Activated T-cell treated with anti-CD3 and anti-CD28 coated beads, Interleukin-2, amount 50 U/mL, for 4 hours (primary cell): Measurements from ENCODE around the gene KAZALD1. TPM values are rescaled to one million over a fixed set of nuclear protein-coding genes. Genes with fewer than 3 reads are reported as not detected.

ENCODE experiments used
- ATAC-seq, 2 donors: fragments of 200-7000 bp; cut with Tn5 transposase; one replicate each; pipeline ENCODE4 v1.10.0; 2021
- DNase-seq: peaks from one replicate; pipeline ENCODE4 v3.0.0-alpha.2; 2020
- H3K27me3 Mint-ChIP-seq: one replicate; pipeline ENCODE4 v1.8.0; 2021; ENCODE audit warnings: low read depth, mixed read lengths
- H3K36me3 Mint-ChIP-seq: one replicate; pipeline ENCODE4 v1.8.0; 2022; ENCODE audit warnings: mixed read lengths; ENCODE audit not compliant: insufficient read depth
- H3K4me1 Mint-ChIP-seq: one replicate; pipeline ENCODE4 v1.8.0; 2021; ENCODE audit warnings: low read depth, mixed read lengths
- H3K4me3 Mint-ChIP-seq: one replicate; pipeline ENCODE4 v1.8.0; 2021; ENCODE audit warnings: mild to moderate bottlenecking, moderate library complexity, mixed read lengths
- H3K9me3 Mint-ChIP-seq: one replicate; pipeline ENCODE4 v1.8.0; 2021; ENCODE audit warnings: mixed read lengths
- total RNA-seq, 3 donors: library from RNA; stranded (reverse); gene quantifications; one replicate each; pipeline ENCODE4 v1.2.1, GENCODE V29; 2021

The KAZALD1 gene
- total RNA-seq, 3 donors from 2014 or later: 0.19 TPM; not detected in 2

GRCh38 chr10:101079874-101080273, 18.1 kb downstream of the KAZALD1 start:
- Mint-ChIP-seq H3K27me3 (peaks cover 58% of the 10 kb centered on the region), H3K9me3 (no peaks in the 10 kb centered on the region), H3K4me3 (no peak overlapping the region), H3K4me1 (no peaks in the 10 kb centered on the region), H3K36me3 (no peaks in the 10 kb centered on the region)
- no peak for ATAC-seq
- no peak for DNase-seq

DNA sequence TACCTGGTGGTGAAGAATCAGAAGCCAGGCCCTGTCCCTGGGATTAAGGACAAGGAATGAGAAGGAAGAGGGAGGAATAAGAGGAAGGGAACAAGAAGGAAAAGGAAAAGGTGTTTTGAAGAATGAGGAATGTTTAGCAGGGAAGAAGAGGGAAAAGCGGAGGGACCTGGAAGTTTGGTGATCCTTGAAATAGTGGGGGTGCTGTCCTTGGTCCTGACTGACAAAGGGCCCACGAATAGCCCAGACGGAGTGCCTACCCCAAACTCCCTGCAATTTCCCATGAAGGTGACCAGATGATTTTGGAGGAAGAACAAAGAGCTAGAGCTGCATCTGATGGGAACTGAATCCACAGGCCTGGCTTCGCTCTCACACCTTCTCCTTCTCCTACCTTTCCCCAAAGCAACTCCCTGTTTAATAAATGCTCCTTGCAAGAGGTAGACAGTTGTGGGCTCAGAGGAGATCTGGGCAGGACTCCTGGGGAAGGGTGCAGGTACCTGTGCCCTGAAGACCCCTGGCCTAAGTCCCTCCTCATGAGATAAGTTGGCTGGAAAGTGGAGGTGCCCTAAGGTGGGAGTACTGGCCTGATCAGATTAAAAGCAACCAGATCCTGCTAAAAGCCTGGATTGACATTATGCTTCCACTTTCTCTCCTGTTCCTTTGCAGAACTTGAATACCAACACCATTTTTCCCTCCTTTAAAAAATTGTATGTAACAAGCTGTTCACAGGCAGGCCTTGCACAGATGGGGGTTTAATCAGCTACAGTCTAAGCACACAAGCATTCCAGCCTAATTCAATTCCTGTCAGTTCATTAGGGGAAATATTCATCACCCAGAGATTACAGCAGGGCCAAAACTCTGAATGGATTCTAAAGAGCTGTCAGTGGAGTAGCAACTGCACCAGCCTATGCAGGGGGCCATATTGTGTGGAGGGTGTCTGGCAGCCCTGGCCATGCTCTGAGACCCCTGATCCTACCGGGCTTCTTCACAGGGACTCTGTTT, 19.4 kb downstream of the KAZALD1 start:
- ATAC-seq (no peak), DNase-seq (no peak)
- no peaks in the 10 kb centered on the region for H3K9me3 Mint-ChIP-seq
- no peak overlapping the region for H3K4me3 Mint-ChIP-seq
- H3K4me1 Mint-ChIP-seq: no peaks in the 10 kb centered on the region
- H3K27me3 Mint-ChIP-seq: peaks cover 60% of the 10 kb centered on the region
- H3K36me3 Mint-ChIP-seq: no peaks in the 10 kb centered on the region

- ATAC-seq: no peak
- Mint-ChIP-seq H3K9me3 (no peaks in the 10 kb centered on the region), H3K36me3 (no peaks in the 10 kb centered on the region), H3K4me3 (no peak overlapping the region), H3K27me3 (peaks cover 73% of the 10 kb centered on the region), H3K4me1 (no peaks in the 10 kb centered on the region)
- no peak for DNase-seq
Observed at GRCh38 chr10:101085846-101086245, 24.1 kb downstream of the KAZALD1 start.

DNA sequence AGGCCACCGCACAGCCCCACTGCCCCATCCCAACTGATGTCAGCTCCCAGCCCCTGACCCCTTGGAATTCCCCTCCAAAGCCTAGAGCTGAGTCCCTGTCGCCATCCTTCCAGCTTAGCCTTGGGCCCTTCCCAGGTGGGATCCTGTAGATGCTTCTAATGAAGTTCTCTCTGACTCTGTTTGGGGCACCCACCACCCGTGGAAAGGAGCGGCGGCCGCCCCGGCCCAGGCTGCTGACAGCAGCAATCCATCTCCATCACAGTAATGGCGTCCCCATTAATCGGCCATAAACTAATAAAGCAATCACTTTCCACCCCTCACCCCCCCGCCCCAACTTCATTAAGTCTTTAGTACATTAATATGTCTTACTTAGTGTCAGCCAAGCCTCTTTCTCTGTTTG, 25.6 kb downstream of the KAZALD1 start:
- Mint-ChIP-seq H3K9me3 (no peaks in the 10 kb centered on the region), H3K27me3 (peaks cover 80% of the 10 kb centered on the region)
- no peak for DNase-seq

GRCh38 chr10:101087965-101088364, 26.2 kb downstream of the KAZALD1 start:
- no peak for DNase-seq
- no peaks in the 10 kb centered on the region for H3K4me1 Mint-ChIP-seq

More for the DNA sequence above, 25.6 kb downstream of the KAZALD1 start:
- no peak for ATAC-seq
- H3K4me1 Mint-ChIP-seq: no peaks in the 10 kb centered on the region
- H3K4me3 Mint-ChIP-seq: no peak overlapping the region
- H3K36me3 Mint-ChIP-seq: no peaks in the 10 kb centered on the region

DNA sequence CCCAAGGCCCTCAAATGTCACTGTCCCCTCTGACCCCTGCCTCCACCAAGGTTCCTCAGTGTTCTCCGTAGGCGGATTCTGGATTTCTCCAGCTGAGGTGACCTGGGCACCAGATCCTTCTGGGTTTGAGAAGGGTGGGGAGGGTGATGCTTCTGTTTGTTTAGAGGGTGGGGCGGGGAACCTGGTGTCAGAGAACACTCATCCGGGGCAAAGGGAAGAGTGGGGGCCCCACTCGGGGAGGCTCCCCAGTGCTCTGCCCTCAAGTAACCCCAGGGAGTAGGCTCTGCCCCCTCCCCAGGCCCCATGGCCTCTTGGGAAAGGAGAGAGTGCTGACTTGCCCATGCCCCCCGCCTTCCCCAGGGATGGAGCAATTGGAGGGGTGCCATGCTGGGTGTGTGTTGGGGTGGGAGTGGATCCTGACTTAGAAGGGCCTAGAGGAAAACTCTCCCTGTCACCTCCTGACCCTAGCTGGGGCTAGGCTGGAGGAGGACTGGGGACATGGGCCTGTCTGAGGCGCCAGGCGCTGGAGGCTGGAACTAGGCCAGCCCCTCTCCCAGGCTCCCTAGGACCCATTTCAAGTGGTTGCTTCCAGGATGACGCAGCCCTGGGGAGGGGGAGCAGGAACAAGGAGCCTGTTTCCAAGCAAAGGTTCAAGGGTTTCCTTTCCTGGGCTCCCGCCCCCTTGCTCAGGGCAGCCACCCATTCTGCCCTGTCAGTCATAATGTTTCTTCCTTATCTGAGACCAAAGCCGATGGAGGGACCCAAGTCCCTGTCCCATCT, 27.9 kb downstream of the KAZALD1 start:
- DNase-seq (no peak), ATAC-seq (no peak)
- H3K4me3 Mint-ChIP-seq: no peak overlapping the region
- H3K36me3 Mint-ChIP-seq: no peaks in the 10 kb centered on the region
- H3K27me3 Mint-ChIP-seq: peaks cover 79% of the 10 kb centered on the region
- H3K9me3 Mint-ChIP-seq: no peaks in the 10 kb centered on the region
- no peaks in the 10 kb centered on the region for H3K4me1 Mint-ChIP-seq

More at GRCh38 chr10:101087965-101088364, 26.2 kb downstream of the KAZALD1 start:
- ATAC-seq: no peak
- no peaks in the 10 kb centered on the region for H3K9me3 Mint-ChIP-seq
- no peak overlapping the region for H3K4me3 Mint-ChIP-seq
- peaks cover 81% of the 10 kb centered on the region for H3K27me3 Mint-ChIP-seq
- no peaks in the 10 kb centered on the region for H3K36me3 Mint-ChIP-seq

GRCh38 chr10:101090597-101090996, 28.8 kb downstream of the KAZALD1 start:
- peaks cover 78% of the 10 kb centered on the region for H3K27me3 Mint-ChIP-seq

GRCh38 chr10:101091546-101092290, 29.9 kb downstream of the KAZALD1 start:
- Mint-ChIP-seq H3K4me3 (no peak overlapping the region), H3K4me1 (no peaks in the 10 kb centered on the region), H3K36me3 (no peaks in the 10 kb centered on the region), H3K27me3 (peaks cover 71% of the 10 kb centered on the region), H3K9me3 (no peaks in the 10 kb centered on the region)
- no peak for DNase-seq
- ATAC-seq: no peak

More at GRCh38 chr10:101090597-101090996, 28.8 kb downstream of the KAZALD1 start:
- no peak for ATAC-seq
- Mint-ChIP-seq H3K4me3 (no peak overlapping the region), H3K9me3 (no peaks in the 10 kb centered on the region), H3K36me3 (no peaks in the 10 kb centered on the region), H3K4me1 (no peaks in the 10 kb centered on the region)
- no peak for DNase-seq

DNA sequence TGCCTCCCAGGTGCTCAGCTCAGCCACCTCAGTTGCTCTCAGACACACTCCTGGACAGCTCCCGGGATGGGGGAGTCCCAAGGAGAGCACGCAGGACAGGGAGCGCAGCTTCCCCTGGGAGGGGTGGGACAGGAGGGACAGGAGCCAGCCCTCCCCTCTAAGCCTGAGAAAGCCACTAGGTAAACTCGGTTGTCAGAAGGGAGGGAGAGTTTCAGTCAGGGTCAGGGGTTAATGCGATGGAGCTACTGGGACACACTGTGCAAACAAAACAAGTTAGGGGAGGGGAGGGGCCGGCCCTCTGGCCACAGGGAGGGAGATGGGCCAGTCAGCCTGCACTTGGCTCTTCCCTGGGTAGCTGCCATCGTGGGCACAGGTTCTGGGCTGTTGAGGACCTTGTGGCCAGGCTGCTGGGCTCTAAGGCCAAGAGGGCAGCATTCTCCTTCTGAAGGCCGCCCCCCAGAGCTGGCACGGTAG, 31.1 kb downstream of the KAZALD1 start:
- no peaks in the 10 kb centered on the region for H3K4me1 Mint-ChIP-seq
- H3K36me3 Mint-ChIP-seq: no peaks in the 10 kb centered on the region
- H3K9me3 Mint-ChIP-seq: no peaks in the 10 kb centered on the region
- DNase-seq (no peak), ATAC-seq (no peak)
- no peak overlapping the region for H3K4me3 Mint-ChIP-seq
- H3K27me3 Mint-ChIP-seq: peaks cover 69% of the 10 kb centered on the region

- Mint-ChIP-seq H3K4me3 (no peak overlapping the region), H3K36me3 (no peaks in the 10 kb centered on the region), H3K4me1 (no peaks in the 10 kb centered on the region), H3K9me3 (no peaks in the 10 kb centered on the region), H3K27me3 (peaks cover 62% of the 10 kb centered on the region)
- no peak for ATAC-seq
- no peak for DNase-seq
Observed at GRCh38 chr10:101094121-101094879, 32.5 kb downstream of the KAZALD1 start.

- DNase-seq (no peak), ATAC-seq (no peak)
- Mint-ChIP-seq H3K27me3 (peaks cover 67% of the 10 kb centered on the region), H3K4me1 (no peaks in the 10 kb centered on the region), H3K4me3 (no peak overlapping the region), H3K9me3 (no peaks in the 10 kb centered on the region), H3K36me3 (no peaks in the 10 kb centered on the region)
Observed at GRCh38 chr10:101095004-101095403, 33.2 kb downstream of the KAZALD1 start.

DNA sequence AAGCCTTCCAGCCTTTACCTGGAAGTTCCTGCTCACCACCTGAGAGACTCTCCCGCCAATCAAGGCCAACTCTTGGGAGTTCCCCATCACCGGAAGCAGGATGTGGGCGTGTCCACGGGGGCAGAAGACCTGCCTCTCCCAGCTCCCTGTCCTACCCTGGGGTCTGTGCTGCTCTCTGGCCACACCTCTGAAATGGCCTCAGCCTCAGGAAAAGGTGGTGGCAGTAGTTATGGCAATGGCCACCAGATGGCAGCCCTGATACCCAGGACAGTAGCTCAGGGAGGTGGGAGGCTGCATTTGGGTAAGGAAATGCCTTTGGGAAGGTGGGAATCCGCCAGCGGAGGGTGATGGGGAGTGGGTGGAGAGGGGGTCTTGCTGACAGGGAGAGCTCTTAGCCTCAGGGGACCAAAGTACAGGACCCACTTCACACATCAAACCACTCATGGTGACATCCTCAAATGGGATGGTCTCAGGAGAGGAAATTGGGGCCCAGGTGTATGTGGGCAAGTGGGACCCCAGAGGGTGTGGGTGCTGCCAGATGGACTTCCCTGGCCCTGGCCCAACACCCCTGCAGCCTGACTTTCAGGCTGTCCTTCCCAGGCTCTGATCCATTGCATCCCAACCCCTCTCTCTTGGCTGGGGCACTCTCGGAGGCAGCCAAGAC, 33.9 kb downstream of the KAZALD1 start:
- Mint-ChIP-seq H3K9me3 (no peaks in the 10 kb centered on the region), H3K36me3 (no peaks in the 10 kb centered on the region), H3K4me3 (no peak overlapping the region), H3K4me1 (no peaks in the 10 kb centered on the region), H3K27me3 (peaks cover 67% of the 10 kb centered on the region)
- DNase-seq: peak; percentile 63
- peak; percentile 92 to 94 for ATAC-seq

DNA sequence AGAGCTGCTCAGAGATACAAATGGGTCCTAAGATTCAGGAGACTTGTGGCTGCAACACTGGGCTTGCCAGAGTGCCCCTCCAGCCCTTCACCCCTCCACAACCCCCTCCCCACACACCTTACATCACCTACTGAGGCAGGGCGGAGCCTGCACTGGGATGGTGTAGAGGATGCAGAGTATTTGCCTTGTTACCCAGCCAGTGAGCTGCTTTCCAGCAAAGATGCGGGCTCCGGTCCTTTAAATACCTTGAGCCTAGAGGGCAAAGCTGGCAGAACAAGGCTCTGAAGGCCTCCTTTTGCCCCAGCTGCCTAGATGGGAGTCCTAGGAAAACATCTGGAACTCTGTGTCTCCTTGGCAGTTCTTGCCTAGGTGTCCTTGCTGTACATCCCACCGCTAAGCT, 34.6 kb downstream of the KAZALD1 start:
- Mint-ChIP-seq H3K4me3 (no peak overlapping the region), H3K36me3 (no peaks in the 10 kb centered on the region), H3K27me3 (peaks cover 61% of the 10 kb centered on the region), H3K4me1 (no peaks in the 10 kb centered on the region), H3K9me3 (no peaks in the 10 kb centered on the region)
- ATAC-seq (no peak), DNase-seq (no peak)
